Breast epithelium (tissue), 4 donors: ENCODE results near the gene ANKRD1. TPM values are rescaled to one million over a fixed set of nuclear protein-coding genes. Genes with fewer than 3 reads are reported as not detected.
A peak's percentile ranks its signal among the peaks of the same experiment; 100 is the strongest.

ENCODE experiments used
- DNase-seq, 2 donors: peaks; one replicate each; pipeline ENCODE4 v3.0.0-alpha.2; 2019; ENCODE audit warnings: low spot score in 2 of 2
- H3K27ac ChIP-seq, 2 donors: fragments of 200-600 bp; sonication (generic) in 1 of 2; one replicate each; pipeline ENCODE4 v1.5.1; 2016 to 2019; ENCODE audit warnings: mild to moderate bottlenecking in 1 of 2
- H3K27me3 ChIP-seq, 2 donors: fragments of 200-600 bp; sonication (generic) in 1 of 2; one replicate each; pipeline versions ENCODE4 v1.5.1 to v1.6.0; 2017 to 2019; ENCODE audit warnings: control low read depth in 1 of 2, mild to moderate bottlenecking in 1 of 2
- H3K36me3 ChIP-seq: fragments of 200-600 bp; one replicate; pipeline ENCODE4 v1.5.1; 2019
- H3K4me1 ChIP-seq, 2 donors: fragments of 200-600 bp; sonication (generic); one replicate each; pipeline ENCODE4 v1.5.1; 2016 to 2019; ENCODE audit warnings: control low read depth in 1 of 2
- H3K4me3 ChIP-seq, 3 donors: fragments of 200-600 bp; sonication (generic); 1 replicate in 2 of 3; 2 replicates in 1 of 3; pipeline ENCODE4 v1.5.1; 2016 to 2019; ENCODE audit warnings: mild to moderate bottlenecking in 3 of 3, moderate library complexity in 2 of 3
- H3K9me3 ChIP-seq, 2 donors: fragments of 200-600 bp; sonication (generic) in 1 of 2; one replicate each; pipeline ENCODE4 v1.5.1; 2016 to 2019; ENCODE audit warnings: control low read depth in 1 of 2
- CTCF ChIP-seq, 3 donors: fragments of 450-650 bp; IDR thresholded peaks; one replicate each; pipeline ENCODE4 v1.5.1; 2016 to 2017; ENCODE audit warnings: antibody characterized with exemption in 3 of 3, mild to moderate bottlenecking in 3 of 3, moderate library complexity in 3 of 3
- POLR2A ChIP-seq: fragments of 450-650 bp; IDR thresholded peaks from one replicate; pipeline ENCODE4 v1.6.1; 2016; ENCODE audit warnings: antibody characterized with exemption, mild to moderate bottlenecking, moderate library complexity
- POLR2AphosphoS5 ChIP-seq, 3 donors: sonication (generic); formaldehyde crosslinking; IDR thresholded peaks; one replicate each; pipeline ENCODE4 v1.6.1; 2017; ENCODE audit warnings: antibody characterized with exemption in 3 of 3
- intact Hi-C: fragments of 100-400 bp; cut with DNase I; formaldehyde crosslinking; loops from one replicate; pipeline ENCODE4 v1.15.1; 2023; ENCODE audit warnings: low total_unique reads
- total RNA-seq, 3 donors: library from RNA; depleted of rRNA; stranded (reverse); fragments of >200 nt; gene quantifications; one replicate each; pipeline ENCODE4 v1.1.0, GENCODE V29; 2016

Gene ANKRD1
- under 1 TPM in 2 of 3 donors, not detected in 1; 0.32 to 0.66 TPM for total RNA-seq

- no peaks in the 10 kb centered on the region for H3K4me1 ChIP-seq
- no peaks in the 10 kb centered on the region for H3K36me3 ChIP-seq
- H3K9me3 ChIP-seq: no peaks in the 10 kb centered on the region
- no peak within 1 kb of the TSS for H3K4me3 ChIP-seq
- no peak for TF ChIP-seq POLR2AphosphoS5 (IDR thresholded peaks at IDR 0.05)
- TF ChIP-seq POLR2A: no peak
- TF ChIP-seq CTCF (IDR thresholded peaks at IDR 0.05): no peak
- DNase-seq: no peak
- H3K27ac ChIP-seq: no peak within 1 kb of the TSS
- intact Hi-C loops: no loop called here
- H3K27me3 ChIP-seq: no peaks in the 10 kb centered on the region
Measured at GRCh38 chr10:90920986-90921666, at the start of gene ANKRD1. ANKRD1 (minus strand) TSS chr10:90921087; CDS start chr10:90921027, 60 bp downstream.

GRCh38 chr10:90969947-90970673, 49.2 kb upstream of the ANKRD1 start:
- H3K27me3 ChIP-seq: no peaks in the 10 kb centered on the region
- intact Hi-C loops: no loop called here

GRCh38 chr10:90969121-90969534, 48.2 kb upstream of the ANKRD1 start:
- no peaks in the 10 kb centered on the region for H3K4me1 ChIP-seq
- H3K36me3 ChIP-seq: no peaks in the 10 kb centered on the region
- no peak overlapping the region for H3K4me3 ChIP-seq
- TF ChIP-seq POLR2AphosphoS5 (IDR thresholded peaks at IDR 0.05): no peak
- no peak for TF ChIP-seq POLR2A
- no peak for TF ChIP-seq CTCF (IDR thresholded peaks at IDR 0.05)
- no peaks in the 10 kb centered on the region for H3K27me3 ChIP-seq
- no peaks in the 10 kb centered on the region for H3K9me3 ChIP-seq
- H3K27ac ChIP-seq: peak overlapping the region in 1 of 2 donors; percentile 33
- intact Hi-C loops: no loop called here
- no peak for DNase-seq

More at GRCh38 chr10:90969947-90970673, 49.2 kb upstream of the ANKRD1 start:
- Histone ChIP-seq H3K4me3 (no peak overlapping the region), H3K27ac (no peak overlapping the region), H3K9me3 (no peaks in the 10 kb centered on the region), H3K36me3 (no peaks in the 10 kb centered on the region), H3K4me1 (no peaks in the 10 kb centered on the region)
- TF ChIP-seq POLR2A (no peak), CTCF (IDR thresholded peaks at IDR 0.05) (no peak), POLR2AphosphoS5 (IDR thresholded peaks at IDR 0.05) (no peak)
- DNase-seq: no peak

GRCh38 chr10:90968328-90969081, 47.6 kb upstream of the ANKRD1 start:
- no peaks in the 10 kb centered on the region for H3K27me3 ChIP-seq

More at GRCh38 chr10:90968328-90969081, 47.6 kb upstream of the ANKRD1 start:
- Histone ChIP-seq H3K4me1 (no peaks in the 10 kb centered on the region), H3K27ac (peak overlapping the region in 1 of 2 donors; percentile 3), H3K36me3 (no peaks in the 10 kb centered on the region), H3K4me3 (no peak overlapping the region), H3K9me3 (no peaks in the 10 kb centered on the region)
- intact Hi-C loops: no loop called here
- DNase-seq: no peak
- TF ChIP-seq CTCF (IDR thresholded peaks at IDR 0.05) (no peak), POLR2A (no peak), POLR2AphosphoS5 (IDR thresholded peaks at IDR 0.05) (no peak)
